Measurements from ENCODE around the gene SPRYD7. TPM values are rescaled to one million over a fixed set of nuclear protein-coding genes. Genes with fewer than 3 reads are reported as not detected.

SPRYD7 gene
- total RNA-seq, 1 donor = 2.2 TPM

Other genes with a start within 250 kb of the SPRYD7 start
- gene EBPL, start 244.9 kb downstream of the SPRYD7 start, total RNA-seq = 20.1 TPM
- 26.8 TPM for gene KPNA3, start 143.7 kb downstream of the SPRYD7 start, total RNA-seq
- 28.1 TPM for gene TRIM13, start 60.7 kb upstream of the SPRYD7 start, total RNA-seq
- gene KCNRG, start 79.1 kb upstream of the SPRYD7 start, total RNA-seq = 1.7 TPM

Data from mononuclear cell (primary cell).